Mesenchymal stem cell (in vitro differentiated cells and primary cell): ENCODE data around the gene PEF1.
A peak's percentile ranks its signal among the peaks of the same experiment; 100 is the strongest.

Experiments used
- DNase-seq: peaks from one replicate; pipeline ENCODE4 v3.0.0-alpha.2; 2013
- H2AFZ ChIP-seq: one replicate; pipeline ENCODE4 v1.6.1; 2013; ENCODE audit warnings: low read depth, mild to moderate bottlenecking, control low read depth, inconsistent platforms, low read length, moderate library complexity
- H2AK5ac ChIP-seq: 2 replicates; pipeline ENCODE4 v1.6.1; 2013; ENCODE audit warnings: low read length, moderate library complexity, mild to moderate bottlenecking, inconsistent platforms; ENCODE audit not compliant: severe bottlenecking
- H2BK120ac ChIP-seq: one replicate; pipeline ENCODE4 v1.6.1; 2013; ENCODE audit warnings: low read depth, mild to moderate bottlenecking, inconsistent platforms, low read length, moderate library complexity
- H2BK12ac ChIP-seq, 2 experiments: one replicate each; pipeline ENCODE4 v1.6.1; 2013; ENCODE audit warnings: inconsistent platforms in 2 of 2, low read length in 2 of 2, mild to moderate bottlenecking in 2 of 2, moderate library complexity in 2 of 2, control low read depth in 1 of 2
- H2BK15ac ChIP-seq: one replicate; pipeline ENCODE4 v1.6.1; 2013; ENCODE audit warnings: mild to moderate bottlenecking, low read depth, inconsistent platforms; ENCODE audit not compliant: poor library complexity, severe bottlenecking
- H2BK5ac ChIP-seq: 2 replicates; pipeline ENCODE4 v1.6.1; 2013; ENCODE audit warnings: low read depth, mild to moderate bottlenecking, low read length, control low read depth, inconsistent platforms; ENCODE audit not compliant: poor library complexity, severe bottlenecking
- H3K14ac ChIP-seq, 2 experiments: one replicate each; pipeline ENCODE4 v1.6.1; 2013; ENCODE audit warnings: inconsistent platforms in 2 of 2, low read length in 2 of 2, control low read depth in 1 of 2, mild to moderate bottlenecking in 1 of 2, moderate library complexity in 1 of 2
- H3K18ac ChIP-seq, 2 experiments: one replicate each; pipeline ENCODE4 v1.6.1; 2013; ENCODE audit warnings: inconsistent platforms in 2 of 2, low read length in 2 of 2, control low read depth in 1 of 2, low read depth in 1 of 2, mild to moderate bottlenecking in 1 of 2
- H3K23ac ChIP-seq, 2 experiments: one replicate each; pipeline ENCODE4 v1.6.1; 2013; ENCODE audit warnings: inconsistent platforms in 2 of 2, low read length in 2 of 2, mild to moderate bottlenecking in 2 of 2, moderate library complexity in 2 of 2, control low read depth in 1 of 2
- H3K27ac ChIP-seq: 2 replicates; pipeline ENCODE4 v1.5.1; 2013; ENCODE audit warnings: mild to moderate bottlenecking, moderate library complexity, low read length, control low read depth, inconsistent platforms; ENCODE audit not compliant: poor library complexity, severe bottlenecking
- H3K27me3 ChIP-seq, 2 experiments: 2 replicates each; pipeline versions ENCODE4 v1.6.1 to v1.7.0; 2013; ENCODE audit warnings: low read length in 2 of 2, mild to moderate bottlenecking in 2 of 2, moderate library complexity in 2 of 2, control low read depth in 1 of 2, inconsistent platforms in 1 of 2; ENCODE audit not compliant: control insufficient read depth in 1 of 2, insufficient read depth in 1 of 2
- H3K36me3 ChIP-seq, 2 experiments: 2 replicates each; pipeline versions ENCODE4 v1.6.1 to v1.7.0; 2013; ENCODE audit warnings: low read length in 2 of 2, control low read depth in 1 of 2, inconsistent platforms in 1 of 2, low read depth in 1 of 2, mild to moderate bottlenecking in 1 of 2; ENCODE audit not compliant: insufficient read depth in 2 of 2, control insufficient read depth in 1 of 2
- H3K4ac ChIP-seq, 2 experiments: one replicate each; pipeline ENCODE4 v1.6.1; 2013; ENCODE audit warnings: inconsistent platforms in 2 of 2, low read length in 2 of 2, mild to moderate bottlenecking in 2 of 2, moderate library complexity in 2 of 2, control low read depth in 1 of 2, low read depth in 1 of 2
- H3K4me1 ChIP-seq: 2 replicates; pipeline ENCODE4 v1.6.1; 2013; ENCODE audit warnings: low read depth, low read length, control low read depth; ENCODE audit not compliant: control insufficient read depth, insufficient read depth
- H3K4me2 ChIP-seq: 2 replicates; pipeline ENCODE4 v1.6.1; 2013; ENCODE audit warnings: low read length, mild to moderate bottlenecking, inconsistent platforms; ENCODE audit not compliant: poor library complexity, severe bottlenecking
- H3K4me3 ChIP-seq, 2 experiments: 2 replicates each; pipeline versions ENCODE4 v1.5.1 to v1.7.0; 2013; ENCODE audit warnings: low read length in 2 of 2, mild to moderate bottlenecking in 2 of 2, control low read depth in 1 of 2, low read depth in 1 of 2; ENCODE audit not compliant: insufficient read depth in 1 of 2
- H3K79me1 ChIP-seq: replicated peaks from 2 replicates; pipeline ENCODE4 v1.6.1; 2013; ENCODE audit warnings: mild to moderate bottlenecking, control low read depth, low read length, inconsistent platforms; ENCODE audit not compliant: poor library complexity, severe bottlenecking
- H3K9ac ChIP-seq: 2 replicates; pipeline ENCODE4 v1.7.0; 2013; ENCODE audit warnings: mild to moderate bottlenecking, low read length, moderate library complexity
- H3K9me3 ChIP-seq: 2 replicates; pipeline ENCODE4 v1.7.0; 2013; ENCODE audit warnings: mild to moderate bottlenecking, low read length; ENCODE audit not compliant: control insufficient read depth
- H4K8ac ChIP-seq: one replicate; pipeline ENCODE4 v1.6.1; 2013; ENCODE audit warnings: inconsistent platforms, mild to moderate bottlenecking, low read length, moderate library complexity
- H4K91ac ChIP-seq: one replicate; pipeline ENCODE4 v1.6.1; 2013; ENCODE audit warnings: mild to moderate bottlenecking, low read length, inconsistent platforms
- WGBS: methylation state at CpG from one replicate; pipeline ENCODE4 v1.1.7; 2013; ENCODE audit warnings: mixed read lengths; 5-methylcytosine and 5-hydroxymethylcytosine counted together

Gene PEF1

GRCh38 chr1:31583995-31584868, 60.4 kb downstream of the PEF1 start:
- H4K8ac ChIP-seq, result peak overlapping the region; percentile 12
- H3K4me1 ChIP-seq, result peaks cover 69% of the 10 kb centered on the region
- peak overlapping the region; percentile 55 for H2AK5ac ChIP-seq
- H3K9me3 ChIP-seq, result no peaks in the 10 kb centered on the region
- no peak overlapping the region for H3K14ac ChIP-seq
- peaks cover 0 to 5% of the 10 kb centered on the region in 2 experiments for H3K27me3 ChIP-seq
- no peak overlapping the region for H3K27ac ChIP-seq
- DNase-seq, result peak; percentile 61
- H3K4ac ChIP-seq, result peak overlapping the region; percentile 34 to 41
- peak overlapping the region; percentile 6 to 14 for H3K18ac ChIP-seq
- H3K79me1 ChIP-seq, result peaks cover 10% of the 10 kb centered on the region
- H3K4me3 ChIP-seq, result no peak overlapping the region
- no peak overlapping the region for H2BK120ac ChIP-seq
- peak overlapping the region; percentile 28 for H3K4me2 ChIP-seq
- H3K23ac ChIP-seq, result no peak overlapping the region
- peak overlapping the region; percentile 25 to 33 for H2BK12ac ChIP-seq
- WGBS, result 88% methylated on average over 13 of the region's 13 CpGs
- no peak overlapping the region for H2BK5ac ChIP-seq
- H2AFZ ChIP-seq, result no peak overlapping the region
- H3K9ac ChIP-seq, result no peak overlapping the region
- H4K91ac ChIP-seq, result peak overlapping the region; percentile 43
- no peak overlapping the region for H2BK15ac ChIP-seq
- peaks cover 0 to 56% of the 10 kb centered on the region in 2 experiments for H3K36me3 ChIP-seq

- no peak overlapping the region for H2BK5ac ChIP-seq
- no peak overlapping the region for H3K14ac ChIP-seq
- peak overlapping the region; percentile 18 for H4K91ac ChIP-seq
- H3K4me1 ChIP-seq, result peaks cover 62% of the 10 kb centered on the region
- H3K4me3 ChIP-seq, result no peak overlapping the region
- no peaks in the 10 kb centered on the region for H3K9me3 ChIP-seq
- peaks cover 10% of the 10 kb centered on the region for H3K79me1 ChIP-seq
- H3K4me2 ChIP-seq, result no peak overlapping the region
- H3K27me3 ChIP-seq, result peaks cover 0 to 5% of the 10 kb centered on the region in 2 experiments
- H4K8ac ChIP-seq, result no peak overlapping the region
- peak overlapping the region in 1 of 2 experiments; percentile 14 for H2BK12ac ChIP-seq
- H3K36me3 ChIP-seq, result peaks cover 0 to 53% of the 10 kb centered on the region in 2 experiments
- H3K9ac ChIP-seq, result no peak overlapping the region
- peak overlapping the region; percentile 55 for H2AK5ac ChIP-seq
- no peak for DNase-seq
- H2BK15ac ChIP-seq, result peak overlapping the region; percentile 21
- no peak overlapping the region for H3K27ac ChIP-seq
- H3K23ac ChIP-seq, result no peak overlapping the region
- no peak overlapping the region for H3K18ac ChIP-seq
- no peak overlapping the region for H2BK120ac ChIP-seq
- WGBS, result 91% methylated on average over 16 of the region's 16 CpGs
- H2AFZ ChIP-seq, result no peak overlapping the region
- no peak overlapping the region for H3K4ac ChIP-seq
Observed at GRCh38 chr1:31583082-31583994, 61.3 kb downstream of the PEF1 start.

GRCh38 chr1:31581821-31582810, 62.6 kb downstream of the PEF1 start:
- WGBS, result 77% methylated on average over 12 of the region's 12 CpGs
- Histone ChIP-seq H3K23ac (no peak overlapping the region), H3K27ac (no peak overlapping the region), H2BK12ac (no peak overlapping the region), H2BK120ac (no peak overlapping the region), H3K79me1 (peaks cover 10% of the 10 kb centered on the region), H3K4me3 (no peak overlapping the region), H3K9me3 (no peaks in the 10 kb centered on the region), H3K9ac (no peak overlapping the region), H2BK5ac (no peak overlapping the region), H3K4ac (no peak overlapping the region), H3K4me2 (no peak overlapping the region), H4K91ac (no peak overlapping the region), H3K27me3 (peaks cover 0 to 5% of the 10 kb centered on the region in 2 experiments), H3K4me1 (peaks cover 62% of the 10 kb centered on the region), H2AK5ac (peak overlapping the region; percentile 24), H2AFZ (no peak overlapping the region), H3K14ac (no peak overlapping the region), H3K36me3 (peaks cover 0 to 44% of the 10 kb centered on the region in 2 experiments), H4K8ac (no peak overlapping the region), H2BK15ac (no peak overlapping the region), H3K18ac (no peak overlapping the region)
- no peak for DNase-seq
